ENCODE results near the gene ST3GAL5. TPM values are rescaled to one million over a fixed set of nuclear protein-coding genes. Genes with fewer than 3 reads are reported as not detected.

Gene ST3GAL5
- total and polyA plus RNA-seq, 2 of the 8 experiments (the other 6 are each of a cell fraction or from before 2014, with no cell fraction given), result 1.9 to 4.5 TPM

DNA sequence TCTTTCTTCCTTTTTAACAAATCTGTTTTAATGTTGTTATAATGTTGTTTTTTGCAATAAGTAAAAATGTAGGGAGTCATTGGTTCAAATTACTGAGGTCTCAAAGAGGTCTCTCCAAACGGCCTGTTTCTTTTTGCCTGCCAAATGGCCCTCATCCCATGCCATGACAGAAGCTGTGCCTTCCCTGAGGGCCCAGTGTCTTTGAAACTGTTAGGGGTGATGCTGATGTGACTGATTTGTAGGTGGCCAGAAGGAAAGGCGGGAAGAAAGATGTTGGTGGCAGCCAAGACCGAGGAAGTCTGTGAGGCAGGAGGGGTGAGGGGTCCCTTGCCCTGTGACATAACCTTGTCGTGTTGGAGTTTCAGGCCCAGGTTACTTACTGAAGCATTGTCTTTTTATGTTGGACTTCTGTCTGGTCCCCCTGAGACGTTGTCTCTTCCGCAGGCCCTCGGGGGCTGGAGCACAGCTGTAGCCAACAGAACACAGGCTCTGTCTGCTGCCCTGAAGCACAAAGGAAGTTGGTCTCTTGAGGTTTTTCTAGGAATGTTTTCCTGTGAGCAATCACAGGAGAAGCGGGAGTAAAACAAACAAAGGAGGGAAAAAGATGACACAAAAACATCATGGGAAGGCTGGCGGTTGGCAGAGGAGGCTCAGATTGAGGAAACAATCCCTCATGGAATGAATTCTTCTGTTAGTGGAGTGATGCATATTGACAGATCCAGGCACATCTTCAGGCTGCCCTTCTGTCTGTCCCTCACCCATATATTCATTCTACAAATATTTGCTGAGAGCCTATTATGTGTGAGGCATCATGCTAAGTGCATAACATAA lies 4.9 kb upstream of the ST3GAL5 start:
- no peak for FAIRE-seq
- H3K9ac ChIP-seq (replicated peaks in 1 of 4; ENCODE audit: extremely low read depth in 1 of 4, low read depth in 3 of 4, low read length in 3 of 4), result no peak overlapping the region

More for the DNA sequence above, 4.9 kb upstream of the ST3GAL5 start:
- Histone ChIP-seq H4K91ac (replicated peaks; ENCODE audit: insufficient read length, low read length) (no peak overlapping the region), H2AK5ac (ENCODE audit: low read depth, low read length) (no peak overlapping the region), H3K18ac (ENCODE audit: extremely low read depth, low read length) (no peak overlapping the region), H4K8ac (ENCODE audit: extremely low read depth, insufficient read depth, low read length) (no peak overlapping the region), H3K4me2 (ENCODE audit: insufficient read depth in 1 of 2, low read depth in 2 of 2, low read length in 2 of 2) (no peak overlapping the region), H2BK12ac (ENCODE audit: low read depth, low read length) (no peak overlapping the region), H4K20me1 (replicated peaks in 1 of 2; ENCODE audit: control insufficient read depth in 1 of 2, insufficient read depth in 2 of 2, low read length in 2 of 2) (no peaks in the 10 kb centered on the region), H3K9me3 (ENCODE audit: insufficient read depth in 2 of 2, low read depth in 1 of 2, low read length in 1 of 2) (no peaks in the 10 kb centered on the region), H3K4me3 (ENCODE audit: extremely low read depth in 1 of 4, insufficient read depth in 2 of 4, low read depth in 3 of 4, low read length in 4 of 4) (no peak overlapping the region), H2BK20ac (ENCODE audit: low read length) (no peak overlapping the region), H3K4me1 (replicated peaks in 1 of 4; ENCODE audit: control insufficient read depth in 3 of 4, insufficient read depth in 4 of 4, low read length in 3 of 4) (peaks cover 0 to 3% (median 1%) of the 10 kb centered on the region in 4 experiments; a peak in 4 of 7 replicates), H3K36me3 (ENCODE audit: control insufficient read depth in 2 of 4, insufficient read depth in 4 of 4, low read length in 3 of 4) (no peaks in the 10 kb centered on the region), H3K27me3 (replicated peaks in 1 of 4; ENCODE audit: control insufficient read depth in 3 of 4, extremely low read depth in 1 of 4, insufficient read depth in 3 of 4, low read length in 3 of 4) (peaks cover 0 to 7% (median 5%) of the 10 kb centered on the region in 4 experiments; a peak in 4 of 7 replicates), H3K79me2 (ENCODE audit: control insufficient read depth in 1 of 2, insufficient read depth in 2 of 2, low read length in 2 of 2) (no peaks in the 10 kb centered on the region), H2AFZ (ENCODE audit: low read length) (peak overlapping the region; percentile 34; the same call in 1 of the 2 replicates), H3K14ac (ENCODE audit: insufficient read length) (no peak overlapping the region), H3K79me1 (ENCODE audit: low read depth, low read length) (no peaks in the 10 kb centered on the region), H3K27ac (ENCODE audit: low read depth, low read length) (no peak overlapping the region), H3K4ac (replicated peaks; ENCODE audit: insufficient read length, low read depth, low read length) (no peak overlapping the region), H2BK15ac (ENCODE audit: low read length) (no peak overlapping the region), H4K5ac (ENCODE audit: insufficient read length, low read depth, low read length) (no peak overlapping the region), H3K23me2 (ENCODE audit: low read depth, low read length) (peaks cover 5% of the 10 kb centered on the region; the same call in 1 of the 2 replicates), H3K56ac (replicated peaks; ENCODE audit: insufficient read length, low read depth, low read length) (no peak overlapping the region), H2BK5ac (ENCODE audit: low read depth, low read length) (no peak overlapping the region), H3K23ac (ENCODE audit: insufficient read length) (no peak overlapping the region), H2BK120ac (replicated peaks; ENCODE audit: low read depth, low read length) (no peak overlapping the region)
- ChIA-PET POLR2A (ENCODE audit: partially characterized antibody) (no interaction called here), CTCF (ENCODE audit: partially characterized antibody) (interaction anchor here (0.9 kb wide), 1 partner anchor 9 kb away, joined by 3 read pairs; no protein-coding TSS in a partner anchor)
- WGBS, 2 experiments (ENCODE audit: extremely low coverage in 1 of 2, insufficient coverage in 1 of 2, insufficient read length in 1 of 2, insufficient replicate concordance in 2 of 2, low coverage in 1 of 2, low lambda C conversion rate in 2 of 2, missing lambda C conversion rate in 1 of 2), result 87% methylated on average over 9 of the region's 9 CpGs; no CpG with 5 or more reads in 1 of the 2 experiments
- TF ChIP-seq CBX5 (IDR thresholded peaks at IDR 0.05; ENCODE audit: low read depth, low read length) (no peak), MAX (IDR thresholded peaks at IDR 0.05) (no peak), ZNF274 (IDR thresholded peaks at IDR 0.05; ENCODE audit: borderline replicate concordance, extremely low read depth, low read length) (no peak), BRCA1 (IDR thresholded peaks at IDR 0.05; ENCODE audit: low read depth, low read length) (no peak), NANOG (IDR thresholded peaks at IDR 0.05; ENCODE audit: insufficient read depth, low read depth, low read length, poor library complexity, severe bottlenecking) (no peak)
- DNase-seq (ENCODE audit: low read depth in 1 of 2, low spot score in 2 of 2), result no peak

Measured in H1 (cell line).